IPS-20b (cell line): ENCODE measurements around the gene EPHB2.

ENCODE experiments used
- H3K27ac ChIP-seq: one replicate; pipeline ENCODE4 v1.5.1; 2013; ENCODE audit warnings: low read length
- H3K27me3 ChIP-seq: 2 replicates; pipeline ENCODE4 v1.6.1; 2013; ENCODE audit warnings: mild to moderate bottlenecking, low read length, inconsistent platforms; ENCODE audit not compliant: insufficient read depth
- H3K36me3 ChIP-seq: 2 replicates; pipeline ENCODE4 v1.6.1; 2013; ENCODE audit warnings: low read depth, mild to moderate bottlenecking, inconsistent platforms, low read length, moderate library complexity; ENCODE audit not compliant: insufficient read depth
- H3K4me1 ChIP-seq: 2 replicates; pipeline ENCODE4 v1.6.1; 2013; ENCODE audit warnings: mild to moderate bottlenecking, control low read depth, inconsistent platforms, low read length, moderate library complexity; ENCODE audit not compliant: insufficient read depth
- H3K4me3 ChIP-seq: 2 replicates; pipeline ENCODE4 v1.5.1; 2013; ENCODE audit warnings: mild to moderate bottlenecking, low read length, inconsistent platforms
- H3K9ac ChIP-seq: 2 replicates; pipeline ENCODE4 v1.6.1; 2013; ENCODE audit warnings: low read depth, mild to moderate bottlenecking, inconsistent platforms, low read length, moderate library complexity
- H3K9me3 ChIP-seq: 2 replicates; pipeline ENCODE4 v1.6.1; 2013; ENCODE audit warnings: mild to moderate bottlenecking, low read depth, low read length, inconsistent platforms; ENCODE audit not compliant: insufficient read depth

EPHB2 gene

GRCh38 chr1:22676916-22677583 is 33.6 kb upstream of the EPHB2 start:
- Histone ChIP-seq H3K9me3 (no peaks in the 10 kb centered on the region), H3K36me3 (no peaks in the 10 kb centered on the region), H3K4me3 (no peak overlapping the region), H3K4me1 (no peaks in the 10 kb centered on the region; the same call in 1 of the 2 replicates), H3K9ac (no peak overlapping the region), H3K27me3 (no peaks in the 10 kb centered on the region), H3K27ac (no peak overlapping the region)

- no peak overlapping the region for H3K9ac ChIP-seq
- no peaks in the 10 kb centered on the region for H3K27me3 ChIP-seq
- H3K4me1 ChIP-seq = no peaks in the 10 kb centered on the region; the same call in 1 of the 2 replicates
- H3K4me3 ChIP-seq = no peak overlapping the region
- no peaks in the 10 kb centered on the region for H3K36me3 ChIP-seq
- H3K9me3 ChIP-seq = no peaks in the 10 kb centered on the region
- no peak overlapping the region for H3K27ac ChIP-seq
Observed at GRCh38 chr1:22677931-22678896, 32.4 kb upstream of the EPHB2 start.

GRCh38 chr1:22680726-22681125 is 29.9 kb upstream of the EPHB2 start:
- Histone ChIP-seq H3K27me3 (no peaks in the 10 kb centered on the region), H3K4me3 (no peak overlapping the region), H3K36me3 (no peaks in the 10 kb centered on the region), H3K9ac (no peak overlapping the region), H3K9me3 (no peaks in the 10 kb centered on the region), H3K4me1 (no peaks in the 10 kb centered on the region; the same call in 1 of the 2 replicates), H3K27ac (no peak overlapping the region)

- Histone ChIP-seq H3K4me3 (no peak overlapping the region), H3K4me1 (no peaks in the 10 kb centered on the region; the same call in 1 of the 2 replicates), H3K27me3 (no peaks in the 10 kb centered on the region), H3K9me3 (no peaks in the 10 kb centered on the region), H3K36me3 (no peaks in the 10 kb centered on the region), H3K9ac (no peak overlapping the region), H3K27ac (no peak overlapping the region)
Observed at GRCh38 chr1:22681556-22682276, 28.9 kb upstream of the EPHB2 start.

DNA sequence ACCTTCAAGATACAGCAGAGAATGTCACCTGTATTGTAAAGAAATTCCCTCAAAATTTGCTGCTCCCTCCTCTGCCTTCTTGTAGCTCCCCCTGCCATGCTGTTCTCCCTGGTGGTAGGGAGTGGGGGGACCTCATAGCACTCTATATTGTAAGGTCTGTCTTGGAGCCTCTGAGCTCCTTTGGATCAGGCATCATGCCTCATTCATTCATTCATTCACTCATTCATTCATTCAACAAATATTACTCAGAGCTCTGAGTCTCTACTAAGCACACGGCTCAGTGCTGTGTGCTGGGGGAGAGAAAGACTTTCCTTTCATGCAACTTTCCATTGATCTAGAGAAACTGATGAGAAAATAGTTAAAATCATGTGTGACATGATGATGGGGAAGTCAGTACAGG is 27.1 kb upstream of the EPHB2 start:
- H3K9ac ChIP-seq = no peak overlapping the region
- H3K27ac ChIP-seq = no peak overlapping the region
- H3K4me1 ChIP-seq = no peaks in the 10 kb centered on the region
- no peaks in the 10 kb centered on the region for H3K27me3 ChIP-seq
- H3K4me3 ChIP-seq = no peak overlapping the region
- H3K36me3 ChIP-seq = no peaks in the 10 kb centered on the region
- no peaks in the 10 kb centered on the region for H3K9me3 ChIP-seq

DNA sequence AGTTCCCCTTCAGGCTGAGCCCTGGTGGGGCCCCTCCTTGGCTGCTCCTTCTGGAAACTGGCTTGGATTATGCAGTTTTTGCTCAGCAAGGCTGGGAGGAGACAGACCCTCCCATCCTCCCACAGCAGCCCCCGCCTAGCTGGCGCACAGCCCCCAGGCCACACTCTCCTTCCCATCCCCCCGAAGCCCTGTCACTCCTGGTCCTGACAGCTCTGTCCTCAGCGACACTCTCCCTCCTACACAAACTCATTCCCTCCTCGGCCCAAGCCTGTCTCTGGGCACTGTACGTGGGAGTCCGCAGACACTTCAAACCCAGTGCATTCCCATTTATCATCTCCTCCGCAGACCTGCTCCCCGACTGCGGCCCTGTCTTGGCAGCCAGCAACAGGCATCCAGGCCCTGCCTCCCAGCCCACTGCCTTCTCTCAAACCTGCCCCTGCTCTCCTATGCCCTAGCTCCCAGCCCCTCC is 25.0 kb upstream of the EPHB2 start:
- Histone ChIP-seq H3K4me1 (no peaks in the 10 kb centered on the region; the same call in 1 of the 2 replicates), H3K9ac (no peak overlapping the region; the same call in 1 of the 2 replicates), H3K4me3 (no peak overlapping the region), H3K9me3 (no peaks in the 10 kb centered on the region), H3K27me3 (no peaks in the 10 kb centered on the region), H3K36me3 (no peaks in the 10 kb centered on the region), H3K27ac (no peak overlapping the region)

DNA sequence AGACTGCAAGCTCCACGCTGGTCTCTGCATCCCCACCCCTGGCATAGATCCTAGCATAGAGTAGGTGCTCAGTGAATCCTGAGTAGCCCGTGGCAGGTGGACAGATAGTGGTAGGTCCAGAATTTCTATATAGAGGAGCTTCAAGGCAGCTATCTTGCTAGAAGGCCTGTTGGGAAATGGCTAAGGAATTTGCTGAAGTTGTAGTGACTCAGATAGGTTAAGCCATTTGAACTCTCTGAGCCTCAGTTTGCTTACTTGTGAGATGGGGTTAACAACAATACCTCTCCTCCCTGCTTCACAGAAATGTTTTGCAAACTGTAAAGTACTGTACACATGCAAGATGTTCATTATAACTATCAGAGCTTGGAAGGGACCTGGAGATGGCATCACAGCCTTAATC is 23.4 kb upstream of the EPHB2 start:
- Histone ChIP-seq H3K27me3 (no peaks in the 10 kb centered on the region), H3K4me3 (no peak overlapping the region), H3K9me3 (no peaks in the 10 kb centered on the region), H3K27ac (no peak overlapping the region), H3K4me1 (no peaks in the 10 kb centered on the region; the same call in 1 of the 2 replicates), H3K9ac (no peak overlapping the region), H3K36me3 (no peaks in the 10 kb centered on the region)

DNA sequence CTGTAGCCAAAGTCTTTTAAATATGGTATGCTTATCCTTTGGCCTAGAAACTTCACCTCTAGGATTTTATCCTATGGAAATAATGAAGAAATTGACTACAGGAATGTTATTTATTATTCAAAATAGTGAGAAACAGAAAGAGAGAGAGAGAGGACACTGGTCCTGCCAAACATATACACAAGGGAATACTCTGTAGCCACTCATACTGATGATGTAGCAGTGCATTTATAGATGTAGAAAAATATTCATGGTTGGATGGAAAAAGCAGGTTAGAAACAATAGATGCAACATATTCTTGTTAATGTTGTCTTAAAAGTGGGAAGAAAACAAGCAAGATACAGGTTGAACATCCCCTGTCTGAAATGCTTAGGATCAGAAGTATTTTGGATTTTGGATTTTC is 22.2 kb upstream of the EPHB2 start:
- no peak overlapping the region for H3K4me3 ChIP-seq
- no peaks in the 10 kb centered on the region; the same call in 1 of the 2 replicates for H3K4me1 ChIP-seq
- H3K9ac ChIP-seq = no peak overlapping the region
- H3K9me3 ChIP-seq = no peaks in the 10 kb centered on the region
- H3K27me3 ChIP-seq = no peaks in the 10 kb centered on the region
- no peaks in the 10 kb centered on the region for H3K36me3 ChIP-seq
- no peak overlapping the region for H3K27ac ChIP-seq

- no peak overlapping the region for H3K4me3 ChIP-seq
- H3K9ac ChIP-seq = no peak overlapping the region
- no peaks in the 10 kb centered on the region for H3K9me3 ChIP-seq
- no peaks in the 10 kb centered on the region for H3K36me3 ChIP-seq
- H3K27ac ChIP-seq = no peak overlapping the region
- no peaks in the 10 kb centered on the region; the same call in 1 of the 2 replicates for H3K4me1 ChIP-seq
- H3K27me3 ChIP-seq = no peaks in the 10 kb centered on the region
Observed at GRCh38 chr1:22689505-22689904, 21.1 kb upstream of the EPHB2 start.

DNA sequence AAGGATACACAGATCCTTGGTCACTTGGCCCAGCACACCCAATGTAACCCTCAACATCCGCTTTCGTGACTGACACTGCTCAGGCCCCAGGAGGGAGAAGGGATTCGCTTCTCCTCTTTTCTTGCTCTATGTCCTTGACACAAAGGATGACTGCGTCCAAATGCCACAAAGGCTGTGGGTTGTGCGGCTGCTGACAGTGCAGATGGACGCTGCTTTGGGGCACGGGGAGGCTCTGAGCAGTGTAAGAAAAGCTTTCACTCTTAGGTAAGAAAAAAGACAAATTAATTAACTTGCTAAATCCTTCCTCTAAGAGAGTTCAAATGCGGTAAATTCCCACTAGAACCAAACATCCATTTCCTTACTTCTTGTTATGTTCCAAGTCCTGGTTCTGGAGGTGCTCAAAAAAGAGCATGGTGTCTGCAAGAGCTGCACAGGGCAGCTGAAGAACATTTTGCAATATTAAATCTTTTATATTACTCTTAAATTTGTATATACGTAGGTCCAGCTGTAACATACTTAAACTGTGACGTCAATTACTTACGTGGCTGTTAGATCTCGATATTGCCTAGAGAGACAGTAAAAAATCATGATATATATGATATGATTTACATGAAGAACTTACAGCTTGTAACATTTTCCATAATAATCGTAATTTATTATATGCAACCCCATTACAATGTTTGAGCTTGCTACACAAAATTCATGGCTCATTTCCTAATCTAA is 19.4 kb upstream of the EPHB2 start:
- Histone ChIP-seq H3K9me3 (no peaks in the 10 kb centered on the region), H3K27ac (no peak overlapping the region), H3K36me3 (no peaks in the 10 kb centered on the region), H3K9ac (no peak overlapping the region), H3K4me3 (no peak overlapping the region), H3K4me1 (no peaks in the 10 kb centered on the region; the same call in 1 of the 2 replicates), H3K27me3 (no peaks in the 10 kb centered on the region)

DNA sequence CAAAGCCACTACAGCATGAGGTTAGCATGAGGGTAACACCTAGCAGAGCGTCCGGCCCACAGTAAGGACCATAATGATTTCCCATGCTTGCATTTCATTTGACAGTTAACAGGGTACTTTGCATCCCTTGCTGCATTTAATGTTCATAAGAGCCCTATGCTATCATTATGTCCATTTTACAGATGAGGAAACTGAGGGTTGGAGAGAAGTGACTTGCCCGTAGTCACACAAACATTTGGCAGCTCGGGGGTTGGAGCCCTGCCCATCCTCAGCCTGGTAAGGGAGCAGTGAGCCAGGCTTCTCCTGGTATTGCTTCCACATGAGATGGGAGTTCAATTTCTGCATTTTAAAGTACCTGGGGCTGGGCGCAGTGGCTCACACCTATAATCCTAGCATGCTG is 16.5 kb upstream of the EPHB2 start:
- H3K4me1 ChIP-seq = no peaks in the 10 kb centered on the region; the same call in 1 of the 2 replicates
- no peaks in the 10 kb centered on the region for H3K27me3 ChIP-seq
- H3K36me3 ChIP-seq = no peaks in the 10 kb centered on the region
- H3K27ac ChIP-seq = no peak overlapping the region
- no peak overlapping the region for H3K9ac ChIP-seq
- H3K4me3 ChIP-seq = no peak overlapping the region
- no peaks in the 10 kb centered on the region for H3K9me3 ChIP-seq
